ENCODE measurements around the gene RUVBL2. TPM values are rescaled to one million over a fixed set of nuclear protein-coding genes. Genes with fewer than 3 reads are reported as not detected.
"Not testable (repeated sequence)": the region's sequence is repeated elsewhere in the genome, so short reads cannot be mapped to it uniquely, and the experiment has no call there.

RUVBL2 gene
- total RNA-seq, 1 donor from 2014 or later = 46.8 TPM

DNA sequence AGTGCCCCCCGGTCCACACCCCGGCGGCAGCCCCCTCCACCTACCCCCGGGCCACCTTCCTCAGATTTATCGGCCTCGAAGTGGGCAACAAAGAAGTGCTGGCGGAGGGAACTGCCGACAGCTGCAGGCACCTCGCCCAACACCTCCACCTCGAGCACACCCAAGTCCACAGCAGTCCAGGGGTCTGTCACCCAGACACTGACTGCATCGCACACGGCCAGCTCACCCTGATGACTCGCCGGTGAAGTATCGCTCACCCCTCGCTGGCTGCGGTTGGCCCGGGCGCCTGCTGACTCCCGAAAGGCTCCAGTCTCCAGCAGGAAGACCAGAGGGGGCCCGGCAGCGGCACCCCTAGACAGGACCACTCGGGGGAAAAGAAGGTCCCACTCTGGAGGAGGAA is 31.9 kb downstream of the RUVBL2 start:
- DNase-seq (ENCODE audit: missing footprints); intact Hi-C loops (cut with DNase I); ATAC-seq: not testable (repeated sequence)

- ATAC-seq; intact Hi-C loops (cut with DNase I); DNase-seq (ENCODE audit: missing footprints): not testable (repeated sequence)
Observed at GRCh38 chr19:49028686-49029085, 35.0 kb downstream of the RUVBL2 start.

GRCh38 chr19:49029749-49030148 is 36.1 kb downstream of the RUVBL2 start:
- intact Hi-C loops (cut with DNase I); ATAC-seq; DNase-seq (ENCODE audit: missing footprints): not testable (repeated sequence)

GRCh38 chr19:49030323-49030722 is 36.6 kb downstream of the RUVBL2 start:
- DNase-seq (ENCODE audit: missing footprints); intact Hi-C loops (cut with DNase I): not testable (repeated sequence)

DNA sequence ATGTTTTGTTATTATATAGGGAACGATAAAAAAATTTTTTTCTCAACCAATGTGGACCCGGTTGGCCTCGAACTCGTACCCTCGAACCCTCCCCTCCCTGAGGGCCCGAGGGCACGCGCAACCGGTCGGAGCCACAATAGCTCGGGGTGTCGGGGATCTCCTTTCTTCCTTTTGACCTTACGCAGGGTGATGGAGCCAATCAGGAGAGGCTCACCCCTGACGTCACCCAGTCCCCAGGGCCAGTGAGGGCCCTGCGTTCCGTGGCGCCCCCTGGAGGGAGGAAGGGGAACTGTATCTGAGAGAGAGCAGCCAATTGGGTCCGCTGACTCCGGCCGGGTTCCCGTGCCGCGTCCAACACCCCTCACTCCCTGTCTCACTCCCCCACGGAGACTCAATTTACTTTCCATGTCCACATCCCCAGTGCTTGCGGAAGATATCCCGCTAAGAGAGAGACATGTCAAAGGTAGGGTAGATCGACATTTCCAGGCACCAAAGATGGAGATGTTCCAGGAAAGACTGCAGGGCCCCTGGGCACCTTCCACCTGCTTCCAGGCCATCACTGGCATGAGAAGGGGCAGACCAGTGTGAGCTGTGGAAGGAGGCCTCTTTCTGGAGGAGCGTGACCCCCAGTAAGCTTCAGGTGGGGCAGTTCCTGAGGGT is 38.1 kb downstream of the RUVBL2 start, which contains the start of gene CGB2:
TSS of gene CGB2 (plus strand) at position 249 of the 660 bp plus-strand sequence. CDS start at position 455, 206 bp downstream.
- intact Hi-C loops (cut with DNase I); ATAC-seq; DNase-seq (ENCODE audit: missing footprints): not testable (repeated sequence)

More at GRCh38 chr19:49030323-49030722, 36.6 kb downstream of the RUVBL2 start:
- ATAC-seq = not testable (repeated sequence)

GRCh38 chr19:49036815-49037214 is 43.1 kb downstream of the RUVBL2 start, which contains the start of gene CGB1:
Gene CGB1, minus strand, starts transcription at chr19:49036895. Its CDS starts 184 bp downstream, at chr19:49036711.
- ATAC-seq; intact Hi-C loops (cut with DNase I); DNase-seq (ENCODE audit: missing footprints): not testable (repeated sequence)

- DNase-seq (ENCODE audit: missing footprints); ATAC-seq; intact Hi-C loops (cut with DNase I): not testable (repeated sequence)
Observed at GRCh38 chr19:49038111-49038510, 44.4 kb downstream of the RUVBL2 start.

GRCh38 chr19:49038557-49039276 is 45.0 kb downstream of the RUVBL2 start:
- ATAC-seq; DNase-seq (ENCODE audit: missing footprints); intact Hi-C loops (cut with DNase I): not testable (repeated sequence)

GRCh38 chr19:49039736-49040135 is 46.0 kb downstream of the RUVBL2 start:
- ATAC-seq; intact Hi-C loops (cut with DNase I); DNase-seq (ENCODE audit: missing footprints): not testable (repeated sequence)

DNA sequence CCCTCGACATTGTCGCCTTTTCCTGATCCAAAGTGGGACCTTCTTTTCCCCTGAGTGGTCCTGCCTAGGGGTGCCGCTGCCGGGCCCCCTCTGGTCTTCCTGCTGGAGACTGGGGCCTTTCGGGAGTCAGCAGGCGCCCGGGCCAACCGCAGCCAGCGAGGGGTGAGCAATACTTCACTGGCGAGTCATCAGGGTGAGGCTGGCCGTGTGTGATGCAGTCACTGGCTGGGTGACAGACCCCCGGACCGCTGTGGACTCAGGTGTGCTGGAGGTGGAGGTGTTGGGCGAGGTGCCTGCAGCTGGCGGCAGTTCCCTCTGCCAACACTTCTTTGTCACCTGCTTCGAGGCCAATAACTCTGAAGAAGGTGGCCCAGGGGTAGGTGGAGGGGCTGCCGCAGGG is 48.5 kb downstream of the RUVBL2 start:
- no peak for DNase-seq (ENCODE audit: missing footprints)
- no peak for ATAC-seq
- intact Hi-C loops (cut with DNase I) = no loop called here

DNA sequence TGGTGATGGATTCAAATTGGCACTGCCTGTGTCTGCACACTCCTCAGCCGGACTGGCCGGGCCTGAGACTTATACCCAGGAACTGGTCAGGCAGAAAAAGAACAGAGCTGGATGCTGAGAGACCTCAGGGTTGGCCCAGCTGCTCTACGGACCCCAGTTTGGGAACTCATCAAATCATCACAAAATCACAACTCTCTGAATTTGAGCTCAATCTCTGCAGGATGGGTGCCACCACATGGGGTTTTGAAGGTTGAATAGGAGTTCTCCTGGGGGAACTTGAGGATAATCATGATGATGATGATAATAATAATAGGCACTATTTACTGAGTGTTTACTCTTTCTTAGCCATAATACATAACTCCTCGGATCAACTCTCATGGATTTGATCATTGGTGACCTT is 49.0 kb downstream of the RUVBL2 start:
- intact Hi-C loops (cut with DNase I); DNase-seq (ENCODE audit: missing footprints); ATAC-seq: not testable (repeated sequence)

- intact Hi-C loops (cut with DNase I); ATAC-seq: not testable (repeated sequence)
Observed at GRCh38 chr19:49043548-49043947, 49.9 kb downstream of the RUVBL2 start, which contains the start of gene CGB5. Gene CGB5, plus strand, starts transcription at chr19:49043848. Its CDS starts 362 bp downstream, at chr19:49044210.

DNA sequence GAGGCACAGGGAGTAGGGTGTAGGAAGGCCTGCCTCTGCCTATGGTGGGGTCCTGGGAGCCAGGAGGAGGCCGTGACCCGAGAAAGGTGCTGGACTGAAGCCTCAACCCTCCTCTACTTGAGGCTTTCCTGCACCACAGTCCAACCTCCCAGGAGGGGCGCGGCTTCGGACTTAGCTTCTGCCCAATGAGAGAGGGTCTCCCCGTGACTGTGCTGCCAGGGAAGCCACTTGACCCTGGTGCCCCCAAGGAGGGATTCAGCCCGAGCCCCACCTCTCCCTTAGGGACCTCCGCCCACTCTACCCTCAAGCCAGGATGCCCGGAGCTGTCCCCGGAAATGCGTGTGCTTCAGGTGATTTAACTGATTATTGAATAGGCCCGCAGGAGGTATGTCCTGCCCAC is 55.3 kb downstream of the RUVBL2 start, which contains the start of gene CGB8:
TSS of gene CGB8 (minus strand) at position 101 of the 400 bp plus-strand sequence. CDS start 372 bp downstream, outside the sequence.
- ATAC-seq; DNase-seq (ENCODE audit: missing footprints); intact Hi-C loops (cut with DNase I): not testable (repeated sequence)

More at GRCh38 chr19:49043548-49043947, 49.9 kb downstream of the RUVBL2 start, which contains the start of gene CGB5:
- not testable (repeated sequence) for DNase-seq (ENCODE audit: missing footprints)

DNA sequence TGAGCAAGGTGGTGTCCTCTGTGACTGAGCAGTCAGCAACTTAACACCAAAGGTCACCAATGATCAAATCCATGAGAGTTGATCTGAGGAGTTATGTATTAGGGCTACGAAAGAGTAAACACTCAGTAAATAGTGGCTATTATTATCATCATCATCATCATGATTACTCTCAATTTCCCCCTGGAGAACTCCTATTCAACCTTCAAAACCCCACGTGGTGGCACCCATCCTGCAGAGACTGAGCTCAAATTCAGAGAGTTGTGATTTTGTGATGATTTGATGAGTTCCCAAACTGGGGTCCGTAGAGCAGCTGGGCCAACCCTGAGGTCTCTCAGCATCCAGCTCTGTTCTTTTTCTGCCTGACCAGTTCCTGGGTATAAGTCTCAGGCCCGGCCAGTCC is 56.1 kb downstream of the RUVBL2 start:
- ATAC-seq; intact Hi-C loops (cut with DNase I); DNase-seq (ENCODE audit: missing footprints): not testable (repeated sequence)

DNA sequence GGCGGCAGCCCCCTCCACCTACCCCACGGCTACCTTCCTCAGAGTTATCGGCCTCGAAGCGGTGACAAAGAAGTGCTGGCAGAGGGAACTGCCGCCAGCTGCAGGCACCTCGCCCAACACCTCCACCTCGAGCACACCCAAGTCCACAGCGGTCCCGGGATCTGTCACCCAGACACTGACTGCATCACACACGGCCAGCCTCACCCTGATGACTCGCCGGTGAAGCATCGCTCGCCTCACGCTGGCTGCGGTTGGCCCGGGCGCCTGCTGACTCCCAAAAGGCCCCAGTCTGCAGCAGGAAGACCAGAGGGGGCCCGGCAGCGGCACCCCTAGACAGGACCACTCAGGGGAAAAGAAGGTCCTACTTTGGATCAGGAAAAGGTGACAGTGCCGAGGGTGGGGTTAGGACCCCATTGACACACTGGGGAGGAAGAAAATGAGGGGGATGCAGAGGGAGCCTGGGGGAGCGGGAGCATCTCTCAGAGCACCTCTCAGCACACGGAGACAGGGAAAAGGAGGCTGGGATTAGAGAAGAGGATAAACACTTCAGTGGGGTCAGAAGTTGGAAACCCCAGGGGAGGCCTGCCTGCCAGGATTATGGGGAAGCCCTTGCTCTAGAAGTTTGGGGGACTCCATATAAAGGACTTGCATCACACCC is 56.8 kb downstream of the RUVBL2 start:
- not testable (repeated sequence) for DNase-seq (ENCODE audit: missing footprints)

GRCh38 chr19:49056101-49056901 is 62.6 kb downstream of the RUVBL2 start:
- DNase-seq (ENCODE audit: missing footprints) (peak; percentile 74), ATAC-seq (peak; percentile 90)
- intact Hi-C loops (cut with DNase I) = no loop called here

More for the DNA sequence above, 56.8 kb downstream of the RUVBL2 start:
- intact Hi-C loops (cut with DNase I); ATAC-seq: not testable (repeated sequence)

GRCh38 chr19:49056902-49057596 is 63.4 kb downstream of the RUVBL2 start:
- DNase-seq (ENCODE audit: missing footprints); ATAC-seq; intact Hi-C loops (cut with DNase I): not testable (repeated sequence)
